ENCODE measurements around the gene VPS13D.

DNA sequence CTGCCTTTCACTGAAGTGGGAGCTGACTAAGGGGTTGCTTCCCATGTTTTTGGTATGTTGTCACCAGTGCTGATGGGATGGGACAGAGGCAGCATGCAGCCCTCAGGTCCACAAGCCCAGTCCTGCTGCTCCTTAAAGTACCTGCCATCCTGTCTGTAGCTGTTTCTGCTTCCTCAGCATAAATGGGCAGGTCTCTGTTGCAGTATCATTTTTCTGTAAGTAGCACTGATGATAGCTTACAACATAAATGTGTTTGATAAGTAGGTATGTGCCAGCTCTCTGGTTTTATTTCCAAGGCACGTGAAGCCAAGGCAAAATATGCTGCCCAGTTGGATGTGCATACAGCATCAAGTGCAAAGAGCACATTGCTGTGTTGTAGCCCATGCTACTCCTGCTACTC, 173.0 kb downstream of the VPS13D start:
- TF ChIP-seq, protein P1, sequence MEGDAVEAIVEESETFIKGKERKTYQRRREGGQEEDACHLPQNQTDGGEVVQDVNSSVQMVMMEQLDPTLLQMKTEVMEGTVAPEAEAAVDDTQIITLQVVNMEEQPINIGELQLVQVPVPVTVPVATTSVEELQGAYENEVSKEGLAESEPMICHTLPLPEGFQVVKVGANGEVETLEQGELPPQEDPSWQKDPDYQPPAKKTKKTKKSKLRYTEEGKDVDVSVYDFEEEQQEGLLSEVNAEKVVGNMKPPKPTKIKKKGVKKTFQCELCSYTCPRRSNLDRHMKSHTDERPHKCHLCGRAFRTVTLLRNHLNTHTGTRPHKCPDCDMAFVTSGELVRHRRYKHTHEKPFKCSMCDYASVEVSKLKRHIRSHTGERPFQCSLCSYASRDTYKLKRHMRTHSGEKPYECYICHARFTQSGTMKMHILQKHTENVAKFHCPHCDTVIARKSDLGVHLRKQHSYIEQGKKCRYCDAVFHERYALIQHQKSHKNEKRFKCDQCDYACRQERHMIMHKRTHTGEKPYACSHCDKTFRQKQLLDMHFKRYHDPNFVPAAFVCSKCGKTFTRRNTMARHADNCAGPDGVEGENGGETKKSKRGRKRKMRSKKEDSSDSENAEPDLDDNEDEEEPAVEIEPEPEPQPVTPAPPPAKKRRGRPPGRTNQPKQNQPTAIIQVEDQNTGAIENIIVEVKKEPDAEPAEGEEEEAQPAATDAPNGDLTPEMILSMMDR (IDR thresholded peaks at IDR 0.05): no peak
- no peak for TF ChIP-seq POLR2A (IDR thresholded peaks at IDR 0.05)

All from esophagus squamous epithelium (tissue), 4 donors.